GF-D8 (cell line): ENCODE results near the gene TXLNB.

Source experiments
- DNase-seq: peaks from one replicate; lab custom pipeline; 2025; lab: John Stamatoyannopoulos, UW

The TXLNB gene

DNA sequence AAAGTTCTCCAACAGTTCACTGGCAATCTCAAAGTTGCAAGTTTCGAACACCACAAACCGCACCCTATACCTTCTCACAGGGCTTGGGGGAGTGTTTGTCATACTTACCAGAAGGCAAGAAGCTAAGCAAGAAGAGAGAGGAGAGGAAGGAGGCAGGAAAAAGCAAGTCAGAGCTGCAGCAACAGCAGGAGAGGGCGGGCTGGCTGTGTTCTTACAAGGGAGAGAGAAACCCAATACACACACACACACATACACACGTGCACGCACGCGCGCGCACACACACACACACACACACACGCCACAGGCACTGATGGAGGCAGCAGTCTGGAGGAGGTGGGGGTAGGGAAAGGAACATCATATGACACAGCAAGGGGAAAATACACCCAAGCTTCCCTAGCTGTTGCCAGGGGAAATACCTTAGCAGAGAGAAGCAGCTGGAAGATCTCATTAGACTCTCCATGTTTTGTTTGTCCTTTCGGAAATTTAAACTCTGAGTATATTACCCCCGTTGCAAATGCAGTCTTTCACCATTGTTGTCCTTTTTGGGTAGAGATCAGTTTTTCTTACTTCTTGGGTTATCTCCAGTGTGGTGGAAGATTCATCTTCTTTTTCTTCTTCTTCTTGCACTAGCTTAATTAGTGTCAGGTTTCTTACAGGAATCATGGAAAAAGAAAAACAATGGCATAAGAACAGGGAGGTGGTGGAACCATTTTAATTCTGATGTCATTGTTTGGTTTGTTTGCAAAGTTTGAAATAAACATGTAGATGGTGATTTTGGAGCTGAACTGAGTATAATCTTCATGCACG, at the start of gene TXLNB:
Gene TXLNB, minus strand, starts transcription at position 186 of the 807 bp plus-strand sequence. CDS start 3,099 bp downstream, outside the sequence.
- peak; percentile 89 for DNase-seq

DNA sequence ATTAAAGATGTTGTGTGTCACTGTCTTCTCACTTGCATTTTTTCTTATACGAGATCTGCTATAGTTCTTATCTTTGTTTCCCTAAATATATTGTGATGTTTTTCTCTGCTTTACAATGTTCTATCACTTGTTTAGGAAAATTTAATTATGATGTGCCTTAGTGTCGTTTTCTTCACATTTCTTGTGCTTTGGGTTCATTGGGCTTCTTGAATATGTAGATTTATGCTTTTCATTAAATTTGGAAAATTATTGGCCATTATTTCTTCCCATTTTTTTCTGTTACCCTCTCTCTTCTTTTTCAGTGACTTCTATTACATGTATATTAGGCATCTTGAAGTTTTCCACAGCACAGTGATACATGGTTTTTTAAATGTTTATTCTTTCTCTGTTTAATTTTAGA, 49.3 kb upstream of the TXLNB start:
- DNase-seq = no peak

- peak; percentile 96 for DNase-seq
These were observed 47.0 kb upstream of the TXLNB start for GRCh38 chr6:139338795-139339194.

DNA sequence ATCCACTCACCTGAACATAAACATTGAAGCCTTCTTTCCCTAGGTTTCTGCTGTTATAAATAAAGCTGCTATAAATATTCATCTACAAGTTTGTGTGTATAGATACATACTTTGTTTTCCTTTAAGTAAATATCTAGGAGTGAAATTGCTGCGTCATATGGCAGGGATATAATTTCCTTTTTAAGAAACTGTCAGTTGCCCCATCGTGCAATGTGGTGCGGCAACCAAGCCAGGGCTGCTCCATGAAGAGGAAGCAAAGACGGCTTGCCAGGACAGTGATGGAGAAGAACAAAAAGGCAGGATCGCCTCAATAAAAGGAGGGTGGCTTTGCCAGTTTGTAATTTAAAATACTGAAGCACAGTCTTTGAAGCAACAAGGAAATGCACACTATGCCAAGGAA, 46.0 kb upstream of the TXLNB start:
- DNase-seq = peak; percentile 69

- no peak for DNase-seq
These were observed 45.2 kb upstream of the TXLNB start for GRCh38 chr6:139337001-139337400.

DNA sequence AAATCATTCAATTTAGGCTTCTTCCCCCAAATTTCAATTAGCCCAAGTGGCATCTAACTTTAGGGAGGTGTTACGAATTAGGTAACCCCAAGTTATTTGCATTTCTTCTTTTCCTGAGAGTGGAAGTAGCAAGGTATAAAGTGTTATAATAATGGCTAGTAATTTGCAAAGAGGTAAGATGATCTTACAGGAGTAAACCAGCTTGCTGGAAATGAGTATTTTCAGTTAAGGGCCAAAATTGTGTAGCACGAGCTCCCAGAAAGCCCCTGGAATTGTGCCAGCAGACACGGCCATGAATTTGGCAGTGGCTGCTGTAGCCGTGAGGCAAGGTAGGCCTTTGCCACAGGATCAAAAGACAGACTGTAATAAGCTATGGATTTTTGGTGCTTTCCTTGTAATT, 44.7 kb upstream of the TXLNB start:
- no peak for DNase-seq

DNA sequence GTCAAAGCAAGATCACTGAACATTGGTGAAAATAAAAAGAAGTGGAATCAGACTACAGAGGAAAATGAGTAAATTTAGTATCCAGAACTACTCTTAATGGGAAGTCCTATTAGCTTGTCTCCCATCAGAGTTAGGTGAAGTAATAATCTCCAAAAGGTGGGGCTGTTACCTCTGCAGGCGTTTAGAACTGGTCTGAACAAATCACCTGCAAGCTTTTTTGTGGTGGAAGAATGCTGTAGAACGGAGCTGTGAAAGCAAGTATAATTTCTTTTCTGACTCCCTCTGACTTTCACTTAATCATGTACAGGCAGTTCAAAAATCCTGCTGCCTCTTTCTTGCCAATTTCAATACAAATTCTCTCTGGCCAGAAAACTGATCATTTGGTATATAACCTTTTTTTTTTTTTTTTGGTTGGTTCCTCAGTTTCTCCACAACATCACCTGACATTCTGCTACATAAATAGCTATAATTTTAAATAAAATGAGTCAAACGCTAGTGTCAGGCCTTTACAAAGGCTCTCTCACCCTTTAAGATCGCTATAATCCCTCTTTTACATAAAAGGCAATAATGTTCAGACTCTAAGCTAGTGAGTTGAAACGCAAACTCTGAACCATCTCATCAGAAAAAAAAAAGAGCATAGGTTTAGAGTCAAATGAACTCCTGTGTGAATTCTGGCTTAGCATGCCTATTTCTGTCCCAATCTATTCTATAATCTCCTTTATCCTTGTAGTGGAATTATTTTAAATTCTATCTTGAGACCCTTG, 43.8 kb upstream of the TXLNB start:
- DNase-seq = no peak

DNA sequence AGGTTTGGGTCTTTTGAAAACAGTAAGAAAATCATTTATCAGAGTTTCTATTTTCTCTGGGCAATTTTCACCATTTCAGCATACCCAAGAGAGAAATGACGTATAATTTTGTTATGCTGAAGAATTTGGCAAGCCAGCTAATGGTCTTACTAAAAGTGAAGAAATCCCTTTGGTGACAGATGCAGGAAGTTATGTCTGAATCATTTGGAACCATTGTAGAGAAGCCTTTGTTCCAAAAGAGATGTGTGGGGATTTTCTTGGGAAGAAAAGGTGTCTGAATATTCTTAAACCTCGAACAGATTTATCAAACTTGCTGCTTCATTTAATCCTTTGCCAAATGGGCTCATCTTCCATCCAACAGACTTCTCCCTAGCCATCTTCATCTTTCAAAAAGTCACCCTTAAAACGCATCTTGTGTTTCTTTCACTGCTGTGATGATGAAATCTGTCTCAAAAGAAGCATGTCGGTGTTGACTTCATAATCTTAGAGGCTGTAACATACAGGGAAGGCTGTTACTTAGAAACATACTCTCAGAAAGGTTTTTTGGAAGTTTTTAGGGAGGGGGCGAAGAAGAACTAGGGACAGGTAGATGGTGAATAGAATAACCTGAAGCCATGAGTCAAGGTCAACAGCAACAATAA, 43.1 kb upstream of the TXLNB start:
- DNase-seq = peak; percentile 41

DNA sequence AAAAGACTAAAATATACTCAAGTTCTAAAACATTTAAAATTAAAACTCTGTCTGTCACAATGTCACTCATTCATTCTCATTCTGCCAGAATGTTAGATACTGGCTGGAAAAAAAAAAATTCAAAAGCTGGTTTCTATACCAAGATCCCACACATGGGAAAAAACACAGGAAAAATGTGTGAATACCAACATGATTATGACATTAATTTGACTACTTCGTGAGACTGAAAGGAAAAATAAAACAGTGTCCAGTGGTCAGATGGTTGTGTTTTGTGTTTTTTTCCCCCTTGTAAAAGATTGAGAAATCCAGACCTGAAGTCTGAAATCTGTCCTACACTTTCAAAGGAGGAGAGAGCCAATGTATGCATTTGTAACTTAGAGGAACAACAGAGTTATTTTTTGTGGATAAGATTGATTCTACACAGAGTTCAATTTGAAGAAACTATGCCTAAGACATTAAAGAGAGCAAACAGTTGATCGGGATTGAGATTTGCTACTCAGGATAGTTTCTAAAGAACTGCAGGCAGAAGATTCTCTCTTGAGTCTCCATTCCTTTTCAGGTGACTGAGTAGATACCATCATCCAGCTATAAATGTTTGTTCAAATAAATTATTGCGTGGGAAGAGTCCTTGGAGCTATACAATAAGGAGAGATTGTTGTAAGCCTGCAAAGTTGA, 39.2 kb upstream of the TXLNB start:
- DNase-seq = no peak

- no peak for DNase-seq
These were observed 38.5 kb upstream of the TXLNB start for GRCh38 chr6:139330306-139330705.

GRCh38 chr6:139329224-139329623, 37.4 kb upstream of the TXLNB start:
- no peak for DNase-seq

DNA sequence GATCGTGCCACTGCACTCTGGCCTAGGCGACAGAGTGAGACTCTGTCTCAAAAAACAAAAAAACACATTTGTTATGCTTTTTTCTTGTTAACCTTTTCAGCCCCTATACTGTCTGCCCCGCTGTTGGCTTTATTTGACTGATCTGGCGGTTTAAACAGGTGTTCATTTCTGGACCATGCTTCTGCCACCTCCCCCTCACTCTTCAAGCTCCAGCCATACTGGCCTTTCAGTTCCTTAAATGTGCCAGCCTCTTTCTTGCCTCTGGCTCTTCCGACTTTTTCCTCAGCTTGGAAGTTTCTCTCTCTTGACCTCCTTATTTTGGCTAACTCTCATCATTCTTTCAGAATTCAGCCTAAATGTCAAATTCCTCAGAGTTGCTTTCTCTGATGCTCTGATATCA, 35.2 kb upstream of the TXLNB start:
- no peak for DNase-seq

- no peak for DNase-seq
These were observed 33.9 kb upstream of the TXLNB start for GRCh38 chr6:139325686-139326085.

- DNase-seq = peak; percentile 76
These were observed 33.3 kb upstream of the TXLNB start for GRCh38 chr6:139325125-139325524.

- DNase-seq = no peak
These were observed 32.4 kb upstream of the TXLNB start for GRCh38 chr6:139324301-139324555.

GRCh38 chr6:139323511-139324300, 31.9 kb upstream of the TXLNB start:
- peak; percentile 98 for DNase-seq

- no peak for DNase-seq
These were observed 28.3 kb upstream of the TXLNB start for GRCh38 chr6:139320081-139320480.

- DNase-seq = peak; percentile 22
These were observed 25.0 kb upstream of the TXLNB start for GRCh38 chr6:139316622-139317317.

DNA sequence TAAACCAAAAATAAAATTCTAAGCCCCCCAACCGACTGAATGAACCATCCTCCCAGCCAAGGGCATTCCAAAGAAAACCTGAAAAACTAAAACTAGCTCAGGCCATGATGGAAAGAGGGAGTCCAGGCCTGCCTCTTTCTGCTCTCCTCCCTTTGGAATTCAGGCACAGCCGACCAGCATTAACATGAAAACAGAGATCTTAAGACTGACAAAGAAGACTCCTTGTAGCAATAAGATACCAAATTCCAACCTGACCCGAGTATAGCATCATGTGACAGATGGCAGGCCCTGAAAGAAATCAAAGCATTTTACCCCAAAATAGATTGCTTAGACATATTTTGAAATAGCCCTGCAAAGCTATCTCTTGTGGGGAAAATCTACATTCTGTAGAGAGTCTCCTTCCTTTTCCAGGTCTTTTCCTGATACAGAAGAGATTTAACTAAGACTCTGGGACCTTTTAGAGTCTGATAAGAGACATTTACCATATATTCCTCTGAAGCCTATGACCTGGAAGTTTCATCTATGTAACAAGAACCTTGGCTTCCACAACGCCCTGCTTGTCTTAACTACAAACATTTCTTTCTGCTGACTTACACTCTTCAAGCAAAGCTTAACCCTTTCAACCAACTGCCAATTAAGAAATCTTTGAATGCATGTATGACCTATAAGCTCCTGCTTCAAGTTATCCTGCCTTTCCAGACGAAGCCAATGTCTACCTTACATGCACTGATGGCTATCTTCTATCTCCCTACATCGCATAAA, 22.2 kb upstream of the TXLNB start:
- no peak for DNase-seq

DNA sequence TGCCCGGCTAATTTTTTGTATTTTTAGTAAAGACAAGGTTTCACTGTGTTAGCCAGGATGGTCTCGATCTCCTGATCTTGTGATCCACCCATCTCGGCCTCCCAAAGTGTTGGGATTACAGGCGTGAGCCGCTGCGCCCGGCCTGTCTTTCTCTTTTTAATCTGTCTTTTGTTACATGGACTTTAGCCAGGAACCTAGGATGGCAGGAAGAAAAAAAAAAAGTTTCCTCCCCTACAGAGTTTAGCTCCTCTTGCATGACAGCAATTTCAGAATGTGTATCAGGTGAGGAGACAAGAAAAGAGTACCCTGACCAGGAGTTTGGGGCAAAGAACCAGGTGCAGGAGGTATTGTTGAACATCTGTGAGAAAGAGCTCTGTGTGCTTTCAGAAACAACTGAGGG, 21.4 kb upstream of the TXLNB start:
- DNase-seq = no peak
